Amniotic epithelial cell (primary cell): ENCODE data around the gene SHKBP1.
"Not testable (repeated sequence)": the region's sequence is repeated elsewhere in the genome, so short reads cannot be mapped to it uniquely, and the experiment has no call there.

Experiments
- DNase-seq: peaks from one replicate; pipeline ENCODE4 v3.0.0-alpha.2; 2010; ENCODE audit warnings: low read depth

Gene SHKBP1

DNA sequence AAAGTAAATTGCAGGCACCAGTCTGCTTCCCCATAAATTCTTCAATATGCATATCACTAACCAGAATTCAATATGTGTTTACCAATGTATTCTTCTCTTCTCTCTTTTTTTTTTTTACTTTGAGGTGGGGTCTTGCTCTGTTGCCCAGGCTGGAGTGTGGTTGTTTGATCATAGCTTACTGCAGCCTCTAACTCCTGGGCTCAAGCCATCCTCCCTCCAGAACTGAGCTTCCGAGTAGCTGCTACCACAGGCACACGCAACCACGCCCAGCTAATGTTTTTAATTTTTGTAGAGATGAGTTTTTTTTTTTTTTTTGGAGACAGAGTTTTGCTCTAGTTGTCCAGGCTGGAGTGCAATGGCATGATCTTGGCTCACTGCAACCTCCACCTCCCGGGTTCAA is 41.3 kb downstream of the SHKBP1 start:
- DNase-seq, result no peak

DNA sequence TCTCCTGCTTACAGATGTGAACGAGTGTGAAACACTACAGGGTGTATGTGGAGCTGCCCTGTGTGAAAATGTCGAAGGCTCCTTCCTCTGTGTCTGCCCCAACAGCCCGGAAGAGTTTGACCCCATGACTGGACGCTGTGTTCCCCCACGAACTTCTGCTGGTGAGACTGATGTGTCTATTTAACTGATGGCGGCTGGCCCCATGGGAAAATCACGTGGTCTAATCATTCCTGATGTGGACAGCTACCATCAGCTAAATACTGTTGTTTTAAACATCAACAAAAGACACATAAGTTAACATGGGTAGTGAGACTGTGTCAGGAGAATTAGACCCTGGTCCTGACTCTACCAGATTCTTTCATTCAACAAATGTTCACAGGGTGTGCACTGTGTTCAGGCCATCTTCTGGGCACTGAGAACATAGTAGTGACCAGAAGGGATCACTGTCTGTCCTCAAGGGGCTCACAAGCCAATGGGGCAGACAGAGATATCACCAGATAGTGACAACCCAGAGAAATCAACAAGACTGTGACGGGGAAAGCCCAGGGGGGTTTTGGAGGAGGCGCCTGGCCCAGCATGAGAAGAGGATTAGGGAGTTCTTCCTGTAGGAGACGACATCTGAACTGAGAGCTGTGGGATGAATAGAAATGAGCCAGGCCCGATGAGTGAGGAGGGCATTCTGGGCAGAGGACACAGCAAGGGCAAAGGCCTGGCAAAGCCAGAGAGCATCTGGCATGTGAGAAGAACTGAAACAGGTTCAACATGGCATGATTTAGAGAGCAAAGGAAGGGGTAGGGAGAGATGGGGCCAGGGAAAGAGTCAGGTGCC is 42.9 kb downstream of the SHKBP1 start:
- no peak for DNase-seq

DNA sequence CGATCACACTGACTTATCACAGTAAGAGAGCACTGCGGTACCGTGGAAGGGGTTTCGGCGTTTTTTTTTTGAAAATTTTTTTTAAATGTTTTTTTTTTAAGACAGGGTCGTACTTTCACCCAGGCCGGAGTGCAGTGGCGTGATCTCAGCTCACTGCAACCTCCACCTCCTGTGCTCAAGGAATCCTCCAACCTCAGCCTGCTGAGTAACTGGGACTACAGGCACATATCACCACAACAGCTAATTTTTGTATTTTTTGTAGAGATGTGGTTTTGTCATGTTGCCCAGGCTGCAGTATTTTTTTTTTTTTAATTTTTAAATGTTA is 43.5 kb downstream of the SHKBP1 start:
- DNase-seq, result no peak

DNA sequence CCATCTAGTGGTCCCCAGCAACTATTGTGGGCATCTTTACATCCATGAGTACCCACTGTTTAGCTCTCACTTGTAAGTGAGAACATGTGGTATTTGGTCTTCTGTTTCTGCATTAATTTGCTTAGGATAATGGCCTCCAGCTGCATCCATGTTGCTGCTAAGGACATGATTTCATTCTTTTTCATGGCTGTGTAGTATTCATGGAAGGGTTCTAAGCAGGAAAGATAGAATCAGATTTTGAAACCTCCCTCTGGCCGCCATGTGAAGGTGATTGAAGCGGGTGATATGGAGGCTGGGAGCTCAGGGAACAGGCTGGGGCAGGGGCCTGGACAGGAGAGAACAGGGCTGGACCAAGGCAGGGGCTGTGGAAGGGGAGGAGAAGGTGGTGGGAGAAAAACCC is 44.6 kb downstream of the SHKBP1 start:
- DNase-seq, result no peak

DNA sequence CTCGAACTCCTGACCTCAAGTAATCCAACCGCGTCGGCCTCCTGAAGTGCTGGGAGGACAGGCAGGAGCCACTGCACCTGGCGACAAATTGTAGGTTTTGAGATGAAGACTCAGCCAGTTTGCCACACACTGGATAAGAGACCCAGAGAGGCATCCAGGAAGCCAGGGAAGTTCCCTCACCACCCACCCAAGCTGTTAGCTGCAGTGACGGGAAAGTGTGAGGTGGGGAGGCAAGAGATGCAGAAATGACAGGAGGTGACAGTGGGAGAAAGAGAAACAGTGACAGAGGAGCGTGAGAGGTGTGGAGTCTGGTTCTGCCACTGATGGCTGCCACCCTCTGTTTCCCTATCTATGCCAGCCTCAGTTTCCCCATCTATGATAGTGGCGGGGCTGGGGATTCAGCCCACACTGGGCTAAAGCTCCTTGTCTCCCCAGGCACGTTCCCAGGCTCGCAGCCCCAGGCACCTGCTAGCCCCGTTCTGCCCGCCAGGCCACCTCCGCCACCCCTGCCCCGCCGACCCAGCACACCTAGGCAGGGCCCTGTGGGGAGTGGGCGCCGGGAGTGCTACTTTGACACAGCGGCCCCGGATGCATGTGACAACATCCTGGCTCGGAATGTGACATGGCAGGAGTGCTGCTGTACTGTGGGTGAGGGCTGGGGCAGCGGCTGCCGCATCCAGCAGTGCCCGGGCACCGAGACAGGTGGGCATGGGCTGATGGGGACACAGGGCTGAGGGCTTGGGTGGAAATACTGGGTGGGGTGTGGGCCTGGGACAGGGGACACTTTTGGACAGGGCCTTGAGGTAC is 45.5 kb downstream of the SHKBP1 start:
- no peak for DNase-seq

DNA sequence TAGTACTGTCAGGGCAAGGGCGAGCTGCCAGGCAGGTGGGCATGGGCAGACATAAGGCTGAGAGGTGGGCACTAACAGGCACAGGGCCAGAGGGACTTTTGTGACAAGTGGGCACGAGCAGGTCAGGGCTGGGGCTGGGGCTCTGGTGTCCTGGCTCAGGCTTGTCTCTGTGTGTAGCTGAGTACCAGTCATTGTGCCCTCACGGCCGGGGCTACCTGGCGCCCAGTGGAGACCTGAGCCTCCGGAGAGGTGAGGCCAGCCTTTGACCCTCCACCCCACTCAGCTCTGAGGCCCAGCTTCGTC is 46.1 kb downstream of the SHKBP1 start:
- DNase-seq, result no peak

DNA sequence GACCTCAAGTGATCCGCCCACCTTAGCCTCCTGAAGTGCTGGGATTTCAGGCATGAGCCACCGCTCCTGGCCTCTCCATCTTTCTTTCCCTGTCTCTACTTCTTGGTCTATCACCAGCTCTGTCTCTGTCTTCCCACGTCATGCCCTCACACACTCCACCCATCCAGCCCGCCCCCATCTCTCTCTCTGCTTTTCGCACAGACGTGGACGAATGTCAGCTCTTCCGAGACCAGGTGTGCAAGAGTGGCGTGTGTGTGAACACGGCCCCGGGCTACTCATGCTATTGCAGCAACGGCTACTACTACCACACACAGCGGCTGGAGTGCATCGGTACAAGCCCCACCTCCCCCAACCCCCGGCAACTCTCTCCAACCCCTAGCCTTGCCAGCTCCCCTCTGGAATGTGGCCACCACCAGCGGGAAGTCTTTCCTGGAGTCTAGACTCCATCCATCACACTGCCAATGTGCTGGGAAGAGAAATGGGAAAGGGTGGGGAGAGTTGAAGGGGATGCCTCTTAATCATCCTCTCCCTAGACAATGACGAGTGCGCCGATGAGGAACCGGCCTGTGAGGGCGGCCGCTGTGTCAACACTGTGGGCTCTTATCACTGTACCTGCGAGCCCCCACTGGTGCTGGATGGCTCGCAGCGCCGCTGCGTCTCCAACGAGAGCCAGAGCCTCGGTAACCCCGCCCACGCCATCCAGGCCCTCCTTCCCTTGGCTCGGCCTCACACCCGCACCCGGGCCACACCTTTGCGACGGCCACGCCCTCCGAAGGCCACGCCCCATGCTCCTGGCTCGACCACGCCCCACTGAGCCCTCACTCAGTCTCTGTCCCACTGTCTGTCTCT is 47.0 kb downstream of the SHKBP1 start:
- peak; percentile 93 for DNase-seq

DNA sequence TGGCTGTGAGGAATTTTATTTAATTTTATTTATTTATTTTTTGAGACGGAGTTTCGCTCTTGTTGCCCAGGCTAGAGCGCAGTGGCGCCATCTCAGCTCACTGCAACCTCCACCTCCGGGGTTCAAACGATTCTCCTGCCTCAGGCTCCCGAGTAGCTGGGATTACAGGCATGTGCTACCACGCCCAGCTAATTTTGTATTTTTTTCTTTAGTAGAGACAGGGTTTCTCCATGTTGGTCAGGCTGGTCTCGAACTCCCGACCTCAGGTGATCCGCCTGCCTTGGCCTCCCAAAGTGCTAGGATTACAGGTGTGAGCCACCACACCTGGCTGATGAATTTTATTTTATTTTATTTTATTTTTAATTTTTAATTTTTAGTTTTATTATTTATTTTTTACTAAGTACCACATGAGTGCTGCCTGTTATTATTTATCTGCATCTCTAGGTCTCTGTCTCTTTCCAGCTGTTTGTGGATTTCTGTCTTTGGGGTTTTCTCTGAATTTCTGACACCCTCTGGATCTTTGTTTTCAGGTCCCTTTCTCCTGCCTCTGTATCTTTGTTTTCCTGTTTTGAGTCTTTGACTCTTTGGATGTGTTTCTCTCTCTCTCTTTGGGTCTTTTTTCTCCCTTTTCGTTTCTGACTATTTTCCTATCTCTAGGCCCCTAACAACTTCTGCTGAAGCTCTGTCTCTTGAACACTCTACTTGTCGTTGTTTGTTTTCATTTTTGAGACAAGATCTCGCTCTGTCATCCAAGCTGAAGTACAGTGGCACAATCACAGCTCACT is 47.9 kb downstream of the SHKBP1 start:
- not testable (repeated sequence) for DNase-seq

DNA sequence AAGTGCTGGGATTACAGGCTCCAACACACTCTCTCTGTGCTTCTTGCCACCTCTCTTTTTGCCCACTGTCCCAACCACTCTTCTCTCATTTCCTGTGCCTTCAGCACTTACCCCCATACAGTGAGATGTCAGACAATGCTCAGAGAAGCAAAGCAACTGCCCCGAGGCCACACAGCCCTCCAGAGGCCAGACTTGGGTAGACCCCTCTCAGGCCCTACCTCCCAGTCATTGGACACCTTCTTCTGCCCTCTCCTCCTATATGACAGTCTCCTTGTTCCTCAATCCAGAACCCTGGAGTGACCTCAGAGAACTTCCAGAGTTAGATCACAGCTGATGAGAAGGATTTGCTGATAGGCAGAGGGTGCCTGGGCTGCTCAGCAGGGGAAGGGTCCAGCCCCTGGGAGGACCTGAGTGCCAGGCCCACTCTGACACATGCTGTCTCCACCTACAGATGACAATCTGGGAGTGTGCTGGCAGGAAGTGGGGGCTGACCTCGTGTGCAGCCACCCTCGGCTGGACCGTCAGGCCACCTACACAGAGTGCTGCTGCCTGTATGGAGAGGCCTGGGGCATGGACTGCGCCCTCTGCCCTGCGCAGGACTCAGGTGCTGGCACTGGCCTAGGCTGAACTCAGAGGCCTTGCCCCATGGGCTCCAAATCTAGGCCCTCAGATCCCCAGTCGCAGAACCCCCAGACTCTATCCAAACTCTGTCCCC is 48.9 kb downstream of the SHKBP1 start:
- no peak for DNase-seq

DNA sequence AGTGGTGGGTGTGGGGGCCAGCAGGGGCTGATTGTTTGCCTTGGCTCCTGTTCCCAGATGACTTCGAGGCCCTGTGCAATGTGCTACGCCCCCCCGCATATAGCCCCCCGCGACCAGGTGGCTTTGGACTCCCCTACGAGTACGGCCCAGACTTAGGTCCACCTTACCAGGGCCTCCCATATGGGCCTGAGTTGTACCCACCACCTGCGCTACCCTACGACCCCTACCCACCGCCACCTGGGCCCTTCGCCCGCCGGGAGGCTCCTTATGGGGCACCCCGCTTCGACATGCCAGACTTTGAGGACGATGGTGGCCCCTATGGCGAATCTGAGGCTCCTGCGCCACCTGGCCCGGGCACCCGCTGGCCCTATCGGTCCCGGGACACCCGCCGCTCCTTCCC is 50.2 kb downstream of the SHKBP1 start:
- DNase-seq, result no peak

DNA sequence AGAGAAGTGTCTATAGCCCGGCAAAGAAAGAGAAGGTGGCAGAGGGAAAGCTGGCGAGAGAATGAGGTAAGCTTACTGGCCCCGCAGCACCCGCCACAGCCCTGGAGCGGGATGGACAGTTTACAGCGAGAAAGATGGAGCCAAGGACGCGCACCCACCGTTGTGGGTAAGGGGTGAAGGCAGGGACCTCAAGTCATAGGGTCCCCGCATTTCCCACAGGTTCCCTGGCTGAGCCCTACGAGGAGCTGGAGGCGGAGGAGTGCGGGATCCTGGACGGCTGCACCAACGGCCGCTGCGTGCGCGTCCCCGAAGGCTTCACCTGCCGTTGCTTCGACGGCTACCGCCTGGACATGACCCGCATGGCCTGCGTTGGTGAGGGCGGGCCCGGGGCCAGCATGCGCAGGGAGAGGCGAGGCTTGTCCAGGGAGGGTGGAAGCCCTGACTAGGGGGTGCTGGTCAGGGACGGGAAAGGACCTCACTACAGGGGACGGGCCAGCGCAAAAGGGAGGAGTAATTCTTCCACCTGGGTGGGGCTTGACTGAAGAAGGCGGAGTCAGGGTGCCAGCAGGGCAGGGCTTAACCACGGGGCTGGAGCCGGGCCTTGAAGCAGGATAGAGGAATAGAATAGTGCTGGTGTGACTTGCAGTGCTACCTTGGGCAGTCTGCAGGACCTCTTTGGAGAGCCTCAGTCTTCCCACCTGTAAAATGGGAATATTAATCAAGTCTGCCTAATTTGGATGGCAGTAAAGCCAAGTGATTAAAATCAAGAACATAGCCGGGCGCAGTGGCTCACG is 51.0 kb downstream of the SHKBP1 start:
- no peak for DNase-seq

DNA sequence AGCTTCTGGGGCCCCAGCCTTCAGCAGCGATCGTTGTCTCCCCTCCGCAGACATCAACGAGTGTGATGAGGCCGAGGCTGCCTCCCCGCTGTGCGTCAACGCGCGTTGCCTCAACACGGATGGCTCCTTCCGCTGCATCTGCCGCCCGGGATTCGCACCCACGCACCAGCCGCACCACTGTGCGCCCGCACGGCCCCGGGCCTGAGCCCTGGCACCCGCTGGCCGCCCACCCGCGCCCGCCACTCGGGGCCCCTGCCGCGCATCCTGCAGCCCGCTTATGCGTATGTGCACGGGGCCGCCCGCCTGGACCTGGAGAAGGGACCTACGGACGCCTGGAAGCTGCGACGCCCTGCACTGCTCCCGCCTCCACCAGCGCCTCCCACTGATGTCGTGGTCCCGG is 52.7 kb downstream of the SHKBP1 start:
- DNase-seq, result no peak

DNA sequence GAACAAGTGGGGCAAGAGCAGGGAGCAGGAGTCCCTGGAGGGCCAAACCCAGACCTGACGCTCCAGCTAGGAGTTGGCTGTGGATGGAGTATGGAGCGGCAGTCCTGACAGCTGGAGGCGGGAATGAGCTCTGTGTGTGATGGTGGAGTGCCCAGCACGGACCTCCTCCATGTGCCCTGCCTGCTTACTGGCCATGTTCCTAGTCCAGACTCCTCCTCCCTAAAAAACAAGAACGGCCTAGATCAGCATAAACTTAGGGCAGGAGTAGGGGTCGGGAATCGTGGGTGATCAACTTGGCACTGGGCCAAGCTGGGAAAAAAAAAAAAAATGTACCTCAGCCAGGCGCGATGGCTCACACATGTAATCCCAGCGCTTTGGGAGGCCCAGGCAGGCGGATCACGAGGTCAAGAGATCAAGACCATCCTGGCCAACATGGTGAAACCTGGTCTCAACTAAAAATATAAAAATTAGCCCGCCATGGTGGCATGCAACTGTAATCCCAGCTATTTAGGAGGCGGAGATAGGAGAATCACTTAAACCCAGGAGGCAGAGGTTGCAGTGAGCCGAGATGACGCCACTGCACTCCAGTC is 54.0 kb downstream of the SHKBP1 start:
- no peak for DNase-seq

DNA sequence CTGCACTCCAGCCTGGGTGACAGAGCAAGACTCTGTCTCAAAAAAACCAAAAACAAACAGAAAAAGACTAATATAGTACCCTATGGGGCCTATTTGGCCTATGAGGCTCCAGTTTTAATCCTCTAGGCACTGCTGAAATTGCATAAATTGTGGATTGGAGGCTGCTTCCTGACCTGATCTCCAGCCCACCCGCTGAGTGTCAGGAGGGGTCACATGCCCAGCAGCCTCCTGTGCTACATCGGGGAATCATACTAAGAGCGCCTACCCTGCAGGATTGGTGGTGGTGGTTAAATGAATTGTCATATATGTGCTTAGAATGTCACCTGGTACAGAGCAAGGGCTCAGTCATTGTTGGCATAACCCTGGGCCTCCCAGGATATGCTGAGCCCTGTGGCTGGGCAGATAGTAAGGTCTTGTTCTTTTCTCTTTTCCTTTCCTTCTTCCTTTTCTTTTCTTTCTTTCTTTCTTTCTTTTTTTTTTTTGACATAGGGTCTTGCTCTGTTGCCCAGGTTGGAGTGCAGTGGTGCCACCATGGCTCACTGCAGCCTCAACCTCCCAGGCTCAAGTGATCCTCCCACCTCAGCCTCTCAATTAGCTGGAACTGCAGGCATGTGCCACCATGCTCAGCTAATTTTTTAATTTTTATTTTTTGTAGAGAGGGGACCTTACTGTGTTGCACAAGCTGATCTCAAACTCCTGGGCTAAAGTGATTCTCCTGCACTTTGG is 55.8 kb downstream of the SHKBP1 start:
- DNase-seq, result no peak

DNA sequence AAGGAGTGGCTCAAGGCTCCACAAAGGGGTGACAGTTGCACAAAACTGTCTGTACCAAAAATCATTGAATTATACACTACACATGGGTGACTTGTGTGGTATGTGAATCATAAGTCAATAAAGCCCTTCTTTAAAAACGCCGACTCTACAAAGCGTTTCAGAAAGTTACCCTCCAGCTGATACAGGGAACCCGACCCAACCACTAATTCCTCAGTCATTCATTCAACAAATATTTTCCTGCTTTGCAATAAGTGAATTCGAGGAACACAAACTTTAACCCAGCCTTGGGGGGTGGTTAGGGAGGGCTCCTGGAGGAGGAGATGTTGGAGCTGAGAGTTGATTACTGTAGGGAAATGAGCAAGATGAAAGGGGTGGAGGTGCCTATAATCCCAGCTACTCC is 56.5 kb downstream of the SHKBP1 start:
- peak; percentile 48 for DNase-seq

DNA sequence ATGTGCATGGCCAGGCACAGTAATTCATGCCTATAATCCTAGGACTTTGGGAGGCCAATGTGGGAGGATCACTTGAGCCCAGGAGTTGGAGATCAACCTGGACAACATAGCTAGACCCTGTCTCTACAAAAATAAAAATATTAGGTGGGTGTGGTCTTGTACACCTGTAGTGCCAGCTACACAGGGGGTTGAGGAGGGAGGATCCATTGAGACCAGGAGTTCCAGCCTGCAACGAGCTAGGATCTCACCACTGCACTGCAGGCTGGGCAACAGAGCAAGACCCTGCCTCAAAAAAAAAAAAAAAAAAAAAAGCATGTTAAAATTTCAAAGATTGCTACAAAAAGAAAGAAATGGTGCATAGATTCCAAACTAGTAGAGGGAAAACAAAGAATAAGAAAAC is 61.7 kb downstream of the SHKBP1 start:
- DNase-seq, result no peak

DNA sequence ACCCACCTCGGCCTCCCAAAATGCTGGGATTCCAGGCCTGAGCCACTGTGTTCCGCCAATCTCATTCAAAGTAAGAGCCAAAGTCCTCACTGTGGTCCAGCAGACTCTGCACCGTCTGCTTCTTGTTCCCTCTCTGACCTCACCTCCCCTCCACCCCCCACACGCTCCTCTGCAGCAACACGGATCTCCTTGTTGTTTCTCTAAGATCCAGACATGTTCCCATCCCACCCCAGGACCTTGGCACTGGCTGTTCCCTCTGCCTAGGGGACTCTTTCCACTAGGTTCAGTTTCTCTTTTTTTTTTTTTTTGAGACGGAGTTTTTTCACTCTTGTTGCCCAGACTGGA is 62.9 kb downstream of the SHKBP1 start:
- DNase-seq, result no peak

DNA sequence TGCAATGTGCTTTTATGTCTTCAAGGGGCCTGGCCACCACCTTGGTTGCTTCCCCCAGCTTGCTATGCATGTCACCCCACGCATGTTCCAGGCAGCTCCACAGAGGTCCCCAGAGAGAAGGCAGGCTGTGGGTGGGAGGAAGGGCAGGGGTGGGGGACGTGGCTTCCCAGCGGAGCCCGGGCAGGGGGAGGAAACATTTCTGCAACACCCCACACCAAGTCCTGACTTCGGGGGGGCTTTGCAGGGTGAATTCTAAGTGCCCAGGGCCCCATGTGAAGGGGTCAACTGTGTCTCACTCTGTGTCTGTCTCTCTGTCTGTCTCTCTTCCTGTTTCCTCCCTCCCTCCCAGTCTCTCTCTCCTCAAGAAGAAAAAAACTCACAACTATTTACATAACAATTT is 64.1 kb downstream of the SHKBP1 start:
- no peak for DNase-seq
